Neural cell (in vitro differentiated cells): ENCODE data around the gene YBX2. TPM values are rescaled to one million over a fixed set of nuclear protein-coding genes. Genes with fewer than 3 reads are reported as not detected.

ENCODE experiments used
- EP300 ChIP-seq: fragments of 450-650 bp; conservative IDR thresholded peaks from 2 replicates; pipeline ENCODE4 v1.6.1; 2014; ENCODE audit warnings: antibody characterized with exemption, mild to moderate bottlenecking, moderate library complexity; ENCODE audit not compliant: poor library complexity, severe bottlenecking
- MXI1 ChIP-seq: fragments of 450-650 bp; conservative IDR thresholded peaks from 2 replicates; pipeline ENCODE4 v1.6.1; 2014; ENCODE audit warnings: antibody characterized with exemption, mild to moderate bottlenecking; ENCODE audit not compliant: poor library complexity, severe bottlenecking
- polyA plus RNA-seq: library from polyadenylated mRNA; depleted of rRNA; stranded (reverse); fragments of >200 nt; gene quantifications from 2 replicates; pipeline ENCODE4 v1.2.3, GENCODE V29; 2014
- small RNA-seq, 3 experiments: library from RNA; depleted of rRNA; stranded (forward); fragments of <200 nt; gene quantifications; one replicate each; pipeline ENCODE3, GENCODE V24; 2012

Gene YBX2
- polyA plus RNA-seq, 1 donor from 2014 or later: 2.1 TPM

DNA sequence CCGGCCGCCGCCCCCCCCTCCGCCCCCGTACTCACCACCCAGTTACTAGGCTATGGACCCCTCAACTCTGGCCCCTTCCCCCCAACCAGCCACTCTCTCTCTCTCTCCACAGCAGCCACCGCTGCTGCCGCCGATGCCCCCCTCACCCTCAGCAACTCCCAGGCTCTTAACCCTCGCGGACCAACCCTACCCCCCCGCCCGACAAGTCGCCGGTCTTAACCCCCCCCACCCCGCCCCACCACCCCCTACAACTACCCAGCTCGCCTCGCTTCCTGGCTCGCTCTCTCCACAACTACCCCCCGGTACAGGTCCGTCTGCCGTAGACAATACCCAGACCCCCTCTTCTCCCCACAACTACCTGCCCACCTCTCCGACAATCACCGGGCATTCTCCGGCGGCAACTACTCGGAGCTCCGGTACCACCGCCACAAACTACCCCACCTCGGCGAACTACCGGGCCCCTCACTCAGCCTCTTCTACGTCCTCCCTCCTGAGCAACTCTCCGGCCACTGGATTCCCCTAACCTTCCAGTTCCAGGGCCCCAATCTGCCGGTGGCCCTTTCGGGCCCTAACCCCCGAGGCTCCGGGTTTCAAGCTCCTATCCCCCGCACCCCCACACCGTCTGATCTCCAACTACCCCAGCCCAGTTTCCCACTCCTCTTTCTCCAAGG is 55.9 kb downstream of the YBX2 start (continued):
- TF ChIP-seq EP300: no peak
- TF ChIP-seq MXI1: no peak

Small RNAs within 50 kb of the gene (small RNA-seq; reads per million reads assigned to genes)
- gene AC026954.2 (0 reads per million in 3 experiments), gene RF00019 (0 to 1.2 (median 0) reads per million in 3 experiments)

Other genes with a start within 250 kb of the YBX2 start
- gene CLEC10A, start 214.4 kb downstream of the YBX2 start, polyA plus RNA-seq: not detected in 2 replicates
- gene ASGR2, start 179.8 kb downstream of the YBX2 start, polyA plus RNA-seq: not detected in 2 replicates
- gene ASGR1, start 115.3 kb downstream of the YBX2 start, polyA plus RNA-seq: 75.6 and 80.2 TPM in 2 replicates
- gene DLG4, start 74.8 kb downstream of the YBX2 start, polyA plus RNA-seq: 126 and 145 TPM in 2 replicates
- 397 and 483 TPM in 2 replicates for gene ACADVL, start 74.7 kb downstream of the YBX2 start, polyA plus RNA-seq
- 41.1 and 59.2 TPM in 2 replicates for gene DVL2, start 60.1 kb downstream of the YBX2 start, polyA plus RNA-seq
- 55.7 and 60.3 TPM in 2 replicates for gene PHF23, start 55.2 kb downstream of the YBX2 start, polyA plus RNA-seq
- 384 and 512 TPM in 2 replicates for gene GABARAP, start 52.2 kb downstream of the YBX2 start, polyA plus RNA-seq
- gene CTDNEP1, start 42.9 kb downstream of the YBX2 start, polyA plus RNA-seq: 37.3 and 39.4 TPM in 2 replicates
- 82.7 and 99.5 TPM in 2 replicates for gene ELP5, start 42.4 kb downstream of the YBX2 start, polyA plus RNA-seq
- 0.27 TPM in 1 of 2 replicates, not detected in the other for gene CLDN7, start 32.2 kb downstream of the YBX2 start, polyA plus RNA-seq
- not detected in 2 replicates for gene SLC2A4, start 12.9 kb downstream of the YBX2 start, polyA plus RNA-seq
- 164 and 178 TPM in 2 replicates for gene EIF5A, start 13.0 kb upstream of the YBX2 start, polyA plus RNA-seq
- 108 and 116 TPM in 2 replicates for gene GPS2, start 20.7 kb upstream of the YBX2 start, polyA plus RNA-seq
- gene NEURL4, start 34.7 kb upstream of the YBX2 start, polyA plus RNA-seq: 58.4 and 61.0 TPM in 2 replicates
- gene ACAP1, start 41.9 kb upstream of the YBX2 start, polyA plus RNA-seq: 0.66 and 9.2 TPM in 2 replicates
- 2.8 TPM in 2 replicates for gene KCTD11, start 57.5 kb upstream of the YBX2 start, polyA plus RNA-seq
- gene TMEM95, start 60.5 kb upstream of the YBX2 start, polyA plus RNA-seq: not detected in 2 replicates
- 0.83 and 1.5 TPM in 2 replicates for gene TNK1, start 86.5 kb upstream of the YBX2 start, polyA plus RNA-seq
- gene PLSCR3, start 99.9 kb upstream of the YBX2 start, polyA plus RNA-seq: 15.9 and 25.2 TPM in 2 replicates
- gene TMEM256, start 109.5 kb upstream of the YBX2 start, polyA plus RNA-seq: 158 and 161 TPM in 2 replicates
- 13.8 and 21.5 TPM in 2 replicates for gene NLGN2, start 113.2 kb upstream of the YBX2 start, polyA plus RNA-seq
- gene SPEM1, start 125.7 kb upstream of the YBX2 start, polyA plus RNA-seq: not detected in 2 replicates
- gene SPEM2, start 131.0 kb upstream of the YBX2 start, polyA plus RNA-seq: not detected in 2 replicates
- gene SPEM3, start 134.2 kb upstream of the YBX2 start, polyA plus RNA-seq: not detected in 2 replicates
- 0.14 TPM in 1 of 2 replicates, not detected in the other for gene TMEM102, start 140.8 kb upstream of the YBX2 start, polyA plus RNA-seq
- 15.8 and 16.4 TPM in 2 replicates for gene FGF11, start 144.9 kb upstream of the YBX2 start, polyA plus RNA-seq
- 17.9 and 18.2 TPM in 2 replicates for gene CHRNB1, start 150.4 kb upstream of the YBX2 start, polyA plus RNA-seq
- 8.0 and 9.2 TPM in 2 replicates for gene ZBTB4, start 185.0 kb upstream of the YBX2 start, polyA plus RNA-seq
- gene SLC35G6, start 186.8 kb upstream of the YBX2 start, polyA plus RNA-seq: not detected in 2 replicates
- gene POLR2A, start 189.7 kb upstream of the YBX2 start, polyA plus RNA-seq: 9.1 and 22.6 TPM in 2 replicates